ENCODE data around the gene SEMA6D.

Gene SEMA6D, protein sequence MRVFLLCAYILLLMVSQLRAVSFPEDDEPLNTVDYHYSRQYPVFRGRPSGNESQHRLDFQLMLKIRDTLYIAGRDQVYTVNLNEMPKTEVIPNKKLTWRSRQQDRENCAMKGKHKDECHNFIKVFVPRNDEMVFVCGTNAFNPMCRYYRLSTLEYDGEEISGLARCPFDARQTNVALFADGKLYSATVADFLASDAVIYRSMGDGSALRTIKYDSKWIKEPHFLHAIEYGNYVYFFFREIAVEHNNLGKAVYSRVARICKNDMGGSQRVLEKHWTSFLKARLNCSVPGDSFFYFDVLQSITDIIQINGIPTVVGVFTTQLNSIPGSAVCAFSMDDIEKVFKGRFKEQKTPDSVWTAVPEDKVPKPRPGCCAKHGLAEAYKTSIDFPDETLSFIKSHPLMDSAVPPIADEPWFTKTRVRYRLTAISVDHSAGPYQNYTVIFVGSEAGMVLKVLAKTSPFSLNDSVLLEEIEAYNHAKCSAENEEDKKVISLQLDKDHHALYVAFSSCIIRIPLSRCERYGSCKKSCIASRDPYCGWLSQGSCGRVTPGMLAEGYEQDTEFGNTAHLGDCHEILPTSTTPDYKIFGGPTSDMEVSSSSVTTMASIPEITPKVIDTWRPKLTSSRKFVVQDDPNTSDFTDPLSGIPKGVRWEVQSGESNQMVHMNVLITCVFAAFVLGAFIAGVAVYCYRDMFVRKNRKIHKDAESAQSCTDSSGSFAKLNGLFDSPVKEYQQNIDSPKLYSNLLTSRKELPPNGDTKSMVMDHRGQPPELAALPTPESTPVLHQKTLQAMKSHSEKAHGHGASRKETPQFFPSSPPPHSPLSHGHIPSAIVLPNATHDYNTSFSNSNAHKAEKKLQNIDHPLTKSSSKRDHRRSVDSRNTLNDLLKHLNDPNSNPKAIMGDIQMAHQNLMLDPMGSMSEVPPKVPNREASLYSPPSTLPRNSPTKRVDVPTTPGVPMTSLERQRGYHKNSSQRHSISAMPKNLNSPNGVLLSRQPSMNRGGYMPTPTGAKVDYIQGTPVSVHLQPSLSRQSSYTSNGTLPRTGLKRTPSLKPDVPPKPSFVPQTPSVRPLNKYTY

GRCh38 chr15:47717036-47717612, at the start of gene SEMA6D:
Gene SEMA6D, plus strand, starts transcription at chr15:47717505. Its CDS starts 42,294 bp downstream, at chr15:47759799.
- DNase-seq (ENCODE audit: low read depth), result no peak

- DNase-seq (ENCODE audit: low read depth), result no peak
These were observed 48.1 kb upstream of the SEMA6D start for GRCh38 chr15:47669221-47669620.

GRCh38 chr15:47670365-47670764, 46.9 kb upstream of the SEMA6D start:
- DNase-seq (ENCODE audit: low read depth), result no peak

DNA sequence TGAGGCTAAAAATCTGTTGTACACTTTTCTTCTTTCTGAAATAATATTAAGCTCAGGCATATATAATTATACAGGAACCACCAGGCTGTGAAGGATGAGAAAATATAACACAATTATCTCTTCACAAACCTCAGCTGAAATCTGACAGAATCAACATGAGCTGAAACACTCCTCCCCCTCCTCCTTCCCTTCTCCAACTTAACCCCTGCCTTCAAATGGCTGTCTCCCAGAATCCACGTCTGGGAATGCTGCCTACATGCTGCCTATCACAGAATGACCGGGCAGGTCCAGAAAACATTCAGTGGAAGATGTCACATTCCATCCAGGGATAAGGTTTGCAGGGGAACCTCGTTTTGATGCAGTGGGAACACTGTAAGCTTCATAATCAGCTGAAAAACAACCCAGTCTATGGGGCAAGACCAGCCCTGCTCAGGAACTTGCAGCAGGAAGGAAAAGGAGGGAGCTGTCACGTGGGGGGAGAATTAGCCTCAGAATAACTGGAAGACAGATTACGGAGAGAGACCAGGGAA, 44.0 kb upstream of the SEMA6D start:
- DNase-seq (ENCODE audit: low read depth), result no peak

DNA sequence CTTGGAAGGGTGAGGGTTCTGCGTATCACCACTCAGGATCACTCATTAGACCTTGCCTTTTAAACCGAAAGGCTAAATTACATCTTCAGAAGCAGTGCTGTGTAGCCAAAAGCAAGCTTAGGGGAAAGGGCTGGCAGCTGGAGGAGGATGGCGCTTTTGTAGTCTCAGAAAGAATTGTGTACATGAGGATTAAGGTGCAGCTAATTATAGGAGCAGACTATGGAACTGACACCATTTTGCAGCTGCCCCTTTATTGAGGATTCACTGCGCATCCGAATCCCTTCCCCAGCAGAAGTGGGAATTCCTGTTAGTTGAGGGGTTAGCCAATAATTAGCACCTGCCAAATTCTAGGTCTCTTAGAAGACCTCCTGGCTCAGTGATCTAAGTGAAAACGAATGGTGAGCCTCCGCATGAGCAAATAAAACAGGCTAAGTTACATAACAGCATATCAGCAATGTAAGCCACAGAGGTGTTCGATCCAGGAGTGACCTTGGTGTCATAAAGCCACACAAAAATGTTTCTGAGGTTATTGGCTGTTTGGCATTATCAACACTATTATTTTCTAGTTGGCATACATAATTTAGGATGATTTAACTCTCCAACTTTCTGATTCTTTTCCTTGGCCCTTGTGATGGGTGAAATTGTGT, 42.6 kb upstream of the SEMA6D start:
- DNase-seq (ENCODE audit: low read depth), result no peak

- no peak for DNase-seq (ENCODE audit: low read depth)
These were observed 41.6 kb upstream of the SEMA6D start for GRCh38 chr15:47675735-47676134.

DNA sequence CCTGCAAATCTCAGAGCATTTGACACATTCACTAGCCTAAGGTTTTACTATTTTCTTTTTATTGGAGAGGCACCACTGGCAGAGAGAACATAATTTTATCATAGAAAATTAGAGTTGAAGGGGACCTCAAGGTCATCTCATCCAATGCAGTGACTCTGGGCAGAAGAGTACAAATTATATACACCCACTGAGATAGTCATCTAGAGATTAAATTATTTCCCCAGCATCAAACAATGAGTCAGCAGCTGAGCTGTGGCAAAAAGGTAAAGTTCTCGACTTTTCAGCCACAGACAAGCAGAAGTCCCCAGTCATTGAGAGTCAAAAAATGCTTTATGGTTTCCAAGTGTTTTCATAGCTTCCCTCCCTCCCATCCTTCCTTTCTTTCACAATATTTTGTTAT, 39.3 kb upstream of the SEMA6D start:
- no peak for DNase-seq (ENCODE audit: low read depth)

DNA sequence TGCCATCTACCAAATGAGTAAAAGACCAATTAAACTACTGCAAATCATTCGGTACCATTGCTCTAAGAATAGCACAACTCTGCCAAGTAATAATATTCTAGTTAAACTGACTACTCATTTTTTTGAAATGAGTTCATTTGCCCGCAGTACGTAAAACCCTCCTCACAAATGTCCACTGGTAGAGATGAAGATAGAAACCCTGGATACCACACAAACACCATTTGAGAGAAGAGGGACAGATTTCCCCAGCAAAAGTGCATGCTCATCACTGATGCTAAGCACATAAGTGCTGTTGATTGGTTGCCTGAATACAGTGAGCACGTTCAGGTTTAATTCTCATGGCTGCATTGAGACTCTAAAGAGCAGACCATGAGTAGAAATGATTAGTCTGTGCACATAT, 34.6 kb upstream of the SEMA6D start:
- no peak for DNase-seq (ENCODE audit: low read depth)

- DNase-seq (ENCODE audit: low read depth), result peak; percentile 11
These were observed 32.0 kb upstream of the SEMA6D start for GRCh38 chr15:47685141-47685870.

- peak; percentile 51 for DNase-seq (ENCODE audit: low read depth)
These were observed 28.7 kb upstream of the SEMA6D start for GRCh38 chr15:47688573-47689086.

GRCh38 chr15:47689660-47690059, 27.6 kb upstream of the SEMA6D start:
- DNase-seq (ENCODE audit: low read depth), result no peak

- no peak for DNase-seq (ENCODE audit: low read depth)
These were observed 25.4 kb upstream of the SEMA6D start for GRCh38 chr15:47691882-47692281.

GRCh38 chr15:47696351-47696750, 21.0 kb upstream of the SEMA6D start:
- DNase-seq (ENCODE audit: low read depth), result no peak

GRCh38 chr15:47705281-47705997, 11.9 kb upstream of the SEMA6D start:
- DNase-seq (ENCODE audit: low read depth), result no peak

GRCh38 chr15:47707391-47707790, 9.9 kb upstream of the SEMA6D start:
- DNase-seq (ENCODE audit: low read depth), result no peak

DNA sequence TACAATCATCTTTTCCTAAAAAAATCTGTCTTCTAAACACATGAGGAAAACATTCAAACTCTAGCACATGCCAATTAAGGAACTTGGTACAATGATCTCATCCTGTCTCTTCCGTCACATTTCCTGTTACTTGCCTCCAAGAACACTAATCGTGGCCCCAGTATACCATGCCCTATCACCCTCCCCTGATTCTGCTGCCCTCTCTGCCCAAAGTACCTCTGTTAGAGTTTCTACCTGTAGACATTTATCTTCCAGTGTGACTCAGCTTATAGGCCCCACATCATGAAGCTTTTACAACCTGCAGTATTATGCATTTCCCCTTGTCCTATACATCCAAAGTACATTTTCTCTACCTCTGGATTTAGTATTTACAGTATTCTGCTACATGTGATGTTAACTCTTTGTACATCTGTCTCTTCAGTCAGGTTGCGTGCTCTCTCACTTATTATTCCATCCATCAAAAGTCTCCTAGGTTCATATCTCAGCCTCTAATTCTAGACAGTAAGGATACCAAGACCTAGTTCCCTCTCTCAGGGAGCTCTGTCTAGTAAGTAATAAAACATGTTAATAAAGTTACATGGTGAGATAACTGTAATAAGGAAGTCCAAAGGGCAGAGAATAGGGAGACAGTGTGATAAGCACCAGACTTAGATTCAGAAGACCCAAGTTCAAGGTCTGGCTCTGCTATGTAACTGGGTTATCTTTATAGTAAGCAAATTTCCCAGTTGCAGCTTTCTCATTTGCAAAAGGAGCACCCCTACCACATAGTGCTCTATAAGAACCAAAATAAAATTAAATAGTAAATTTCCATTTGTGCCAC, 8.9 kb upstream of the SEMA6D start:
- no peak for DNase-seq (ENCODE audit: low read depth)

GRCh38 chr15:47711655-47712054, 5.7 kb upstream of the SEMA6D start:
- DNase-seq (ENCODE audit: low read depth), result no peak

GRCh38 chr15:47715402-47715801, 1.9 kb upstream of the SEMA6D start:
- no peak for DNase-seq (ENCODE audit: low read depth)

- no peak for DNase-seq (ENCODE audit: low read depth)
These were observed 1.4 kb upstream of the SEMA6D start for GRCh38 chr15:47715856-47716445.
